ENCODE data around the gene COL8A2.

COL8A2 gene

GRCh38 chr1:36091141-36091540 is 33.9 kb downstream of the COL8A2 start:
- H3K4me1 Mint-ChIP-seq (ENCODE audit: low read depth), result peaks cover 12% of the 10 kb centered on the region
- H3K36me3 Mint-ChIP-seq (ENCODE audit: low read depth), result peaks cover 29% of the 10 kb centered on the region
- no peaks in the 10 kb centered on the region for H3K27me3 Mint-ChIP-seq (ENCODE audit: low read depth)
- no peak overlapping the region for H3K4me3 Mint-ChIP-seq
- H3K27ac Mint-ChIP-seq, result no peak overlapping the region
- no peaks in the 10 kb centered on the region for H3K9me3 Mint-ChIP-seq
- DNase-seq (ENCODE audit: low spot score), result no peak

GRCh38 chr1:36089393-36090121 is 35.5 kb downstream of the COL8A2 start:
- Mint-ChIP-seq H3K27me3 (ENCODE audit: low read depth) (peaks cover 4% of the 10 kb centered on the region), H3K4me3 (peak overlapping the region; percentile 94), H3K9me3 (no peaks in the 10 kb centered on the region), H3K27ac (peak overlapping the region; percentile 90), H3K4me1 (ENCODE audit: low read depth) (peaks cover 12% of the 10 kb centered on the region), H3K36me3 (ENCODE audit: low read depth) (peaks cover 29% of the 10 kb centered on the region)
- no peak for DNase-seq (ENCODE audit: low spot score)

- peaks cover 27% of the 10 kb centered on the region for H3K36me3 Mint-ChIP-seq (ENCODE audit: low read depth)
- peak within 1 kb of the TSS; percentile 90 for H3K27ac Mint-ChIP-seq
- DNase-seq (ENCODE audit: low spot score), result peak; percentile 91
- peaks cover 7% of the 10 kb centered on the region for H3K27me3 Mint-ChIP-seq (ENCODE audit: low read depth)
- H3K4me3 Mint-ChIP-seq, result peak within 1 kb of the TSS; percentile 94
- H3K4me1 Mint-ChIP-seq (ENCODE audit: low read depth), result peaks cover 12% of the 10 kb centered on the region
- no peaks in the 10 kb centered on the region for H3K9me3 Mint-ChIP-seq
These were observed 36.2 kb downstream of the COL8A2 start, which contains the start of gene ADPRS for GRCh38 chr1:36088577-36089392. Gene ADPRS, plus strand, starts transcription at chr1:36088892. Its CDS starts 13 bp downstream, at chr1:36088905.

- no peak for DNase-seq (ENCODE audit: low spot score)
- no peaks in the 10 kb centered on the region for H3K9me3 Mint-ChIP-seq
- peaks cover 11% of the 10 kb centered on the region for H3K27me3 Mint-ChIP-seq (ENCODE audit: low read depth)
- H3K27ac Mint-ChIP-seq, result peak overlapping the region; percentile 36
- peaks cover 12% of the 10 kb centered on the region for H3K4me1 Mint-ChIP-seq (ENCODE audit: low read depth)
- peak overlapping the region; percentile 94 for H3K4me3 Mint-ChIP-seq
- peaks cover 23% of the 10 kb centered on the region for H3K36me3 Mint-ChIP-seq (ENCODE audit: low read depth)
These were observed 36.8 kb downstream of the COL8A2 start for GRCh38 chr1:36088265-36088576.

- H3K27me3 Mint-ChIP-seq (ENCODE audit: low read depth), result peaks cover 13% of the 10 kb centered on the region
- no peak for DNase-seq (ENCODE audit: low spot score)
- peaks cover 15% of the 10 kb centered on the region for H3K36me3 Mint-ChIP-seq (ENCODE audit: low read depth)
- H3K9me3 Mint-ChIP-seq, result no peaks in the 10 kb centered on the region
- H3K27ac Mint-ChIP-seq, result peak overlapping the region; percentile 63
- peak overlapping the region; percentile 61 for H3K4me3 Mint-ChIP-seq
- H3K4me1 Mint-ChIP-seq (ENCODE audit: low read depth), result peaks cover 12% of the 10 kb centered on the region
These were observed 37.5 kb downstream of the COL8A2 start for GRCh38 chr1:36087233-36088123.

- Mint-ChIP-seq H3K4me3 (peak overlapping the region; percentile 61), H3K9me3 (no peaks in the 10 kb centered on the region), H3K36me3 (ENCODE audit: low read depth) (peaks cover 10% of the 10 kb centered on the region), H3K27ac (peak overlapping the region; percentile 63), H3K4me1 (ENCODE audit: low read depth) (peaks cover 12% of the 10 kb centered on the region), H3K27me3 (ENCODE audit: low read depth) (peaks cover 21% of the 10 kb centered on the region)
- DNase-seq (ENCODE audit: low spot score), result no peak
These were observed 38.3 kb downstream of the COL8A2 start for GRCh38 chr1:36086529-36087232.

- no peak overlapping the region for H3K27ac Mint-ChIP-seq
- peaks cover 10% of the 10 kb centered on the region for H3K4me1 Mint-ChIP-seq (ENCODE audit: low read depth)
- no peaks in the 10 kb centered on the region for H3K9me3 Mint-ChIP-seq
- peaks cover 25% of the 10 kb centered on the region for H3K27me3 Mint-ChIP-seq (ENCODE audit: low read depth)
- H3K36me3 Mint-ChIP-seq (ENCODE audit: low read depth), result peaks cover 6% of the 10 kb centered on the region
- DNase-seq (ENCODE audit: low spot score), result no peak
- no peak overlapping the region for H3K4me3 Mint-ChIP-seq
These were observed 39.1 kb downstream of the COL8A2 start for GRCh38 chr1:36085686-36086526.

GRCh38 chr1:36085126-36085525 is 39.9 kb downstream of the COL8A2 start:
- Mint-ChIP-seq H3K4me1 (ENCODE audit: low read depth) (peaks cover 9% of the 10 kb centered on the region), H3K27me3 (ENCODE audit: low read depth) (peaks cover 28% of the 10 kb centered on the region), H3K36me3 (ENCODE audit: low read depth) (peaks cover 5% of the 10 kb centered on the region), H3K4me3 (no peak overlapping the region), H3K9me3 (no peaks in the 10 kb centered on the region), H3K27ac (no peak overlapping the region)
- DNase-seq (ENCODE audit: low spot score), result no peak

- Mint-ChIP-seq H3K4me3 (peak overlapping the region; percentile 19), H3K27ac (no peak overlapping the region), H3K27me3 (ENCODE audit: low read depth) (peaks cover 28% of the 10 kb centered on the region), H3K9me3 (no peaks in the 10 kb centered on the region), H3K4me1 (ENCODE audit: low read depth) (peaks cover 3% of the 10 kb centered on the region), H3K36me3 (ENCODE audit: low read depth) (peaks cover 2% of the 10 kb centered on the region)
- DNase-seq (ENCODE audit: low spot score), result no peak
These were observed 40.4 kb downstream of the COL8A2 start for GRCh38 chr1:36084497-36085115.

GRCh38 chr1:36083635-36084496 is 41.2 kb downstream of the COL8A2 start, which contains the start of gene TEKT2:
Gene TEKT2, plus strand, starts transcription at chr1:36084094. Its CDS starts 828 bp downstream, at chr1:36084922.
- no peaks in the 10 kb centered on the region for H3K36me3 Mint-ChIP-seq (ENCODE audit: low read depth)
- H3K4me1 Mint-ChIP-seq (ENCODE audit: low read depth), result no peaks in the 10 kb centered on the region
- H3K27ac Mint-ChIP-seq, result no peak within 1 kb of the TSS
- H3K27me3 Mint-ChIP-seq (ENCODE audit: low read depth), result peaks cover 28% of the 10 kb centered on the region
- no peak for DNase-seq (ENCODE audit: low spot score)
- H3K4me3 Mint-ChIP-seq, result peak within 1 kb of the TSS; percentile 19
- H3K9me3 Mint-ChIP-seq, result no peaks in the 10 kb centered on the region

GRCh38 chr1:36083219-36083618 is 41.8 kb downstream of the COL8A2 start:
- Mint-ChIP-seq H3K4me1 (ENCODE audit: low read depth) (no peaks in the 10 kb centered on the region), H3K4me3 (no peak overlapping the region), H3K9me3 (no peaks in the 10 kb centered on the region), H3K27me3 (ENCODE audit: low read depth) (peaks cover 28% of the 10 kb centered on the region), H3K27ac (no peak overlapping the region), H3K36me3 (ENCODE audit: low read depth) (no peaks in the 10 kb centered on the region)
- DNase-seq (ENCODE audit: low spot score), result no peak
